Measurements from ENCODE around the gene BCR. TPM values are rescaled to one million over a fixed set of nuclear protein-coding genes. Genes with fewer than 3 reads are reported as not detected.

Gene BCR
- total and polyA plus RNA-seq, 12 donors, result 10.9 to 33.4 (median 25.8) TPM

GRCh38 chr22:23263651-23264555 is 83.6 kb downstream of the BCR start:
- H3K36me3 ChIP-seq, result peaks cover 0 to 76% (median 19%) of the 10 kb centered on the region in 9 donors
- peak in 5 of 8 donors; percentile 7 to 36 (median 25) for ATAC-seq
- H3K27ac ChIP-seq, result peak overlapping the region in 3 of 10 donors; percentile 5 to 66 (median 11)
- TF ChIP-seq CTCF (IDR thresholded peaks at IDR 0.05), result no peak
- no peak overlapping the region for H3K4me3 ChIP-seq
- no peaks in the 10 kb centered on the region for H3K27me3 ChIP-seq
- H3K9me3 ChIP-seq, result no peaks in the 10 kb centered on the region
- intact Hi-C loops (cut with DNase I), result loop anchor here in 1 of 10 donors (5.0 kb wide), 1 partner anchor 42 kb away; no protein-coding TSS in a partner anchor
- H3K4me1 ChIP-seq, result peaks cover 0 to 9% (median 0%) of the 10 kb centered on the region in 9 donors
- 89 to 90% methylated on average over 20 of the region's 20 CpGs for WGBS, 2 donors
- DNase-seq, result no peak

- intact Hi-C loops (cut with DNase I), result loop anchor here in 1 of 10 donors (5.0 kb wide), 1 partner anchor 42 kb away; no protein-coding TSS in a partner anchor
- no peak for TF ChIP-seq CTCF (IDR thresholded peaks at IDR 0.05)
- Histone ChIP-seq H3K36me3 (peaks cover 0 to 84% (median 21%) of the 10 kb centered on the region in 9 donors), H3K27me3 (no peaks in the 10 kb centered on the region), H3K9me3 (no peaks in the 10 kb centered on the region), H3K4me1 (peaks cover 0 to 9% (median 0%) of the 10 kb centered on the region in 9 donors), H3K4me3 (no peak overlapping the region), H3K27ac (peak overlapping the region in 3 of 10 donors; percentile 5 to 66 (median 39))
- DNase-seq, result no peak
- 78 to 79% methylated on average over 19 of the region's 19 CpGs for WGBS, 2 donors
- ATAC-seq, result peak in 2 of 8 donors; percentile 19 to 30
These were observed 84.5 kb downstream of the BCR start for GRCh38 chr22:23264610-23265367.

DNA sequence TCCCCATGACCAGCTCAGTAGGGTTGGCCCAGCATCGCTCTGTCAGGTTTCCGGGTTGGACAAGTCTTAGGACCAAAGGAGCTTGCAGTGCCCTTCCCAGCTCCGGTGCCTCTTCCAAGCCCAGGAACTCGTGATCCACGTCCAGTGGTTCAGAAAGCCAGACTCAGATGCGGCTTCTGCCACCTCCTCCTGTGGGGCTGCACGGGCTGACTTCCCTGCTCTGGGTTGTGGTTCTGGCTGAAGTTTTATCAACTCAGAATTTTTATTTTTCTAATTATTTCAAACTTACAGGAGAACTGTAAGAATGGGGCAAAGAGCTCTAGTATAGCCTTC is 85.0 kb downstream of the BCR start:
- peaks cover 0 to 9% (median 0%) of the 10 kb centered on the region in 9 donors for H3K4me1 ChIP-seq
- H3K27ac ChIP-seq, result peak overlapping the region in 1 of 10 donors; percentile 39
- no peak for ATAC-seq
- peaks cover 0 to 87% (median 21%) of the 10 kb centered on the region in 9 donors for H3K36me3 ChIP-seq
- no peak for DNase-seq
- TF ChIP-seq CTCF (IDR thresholded peaks at IDR 0.05), result no peak
- intact Hi-C loops (cut with DNase I), result no loop called here
- no peaks in the 10 kb centered on the region for H3K9me3 ChIP-seq
- WGBS, 2 donors, result 93 to 94% methylated on average over 7 of the region's 7 CpGs
- H3K4me3 ChIP-seq, result no peak overlapping the region
- no peaks in the 10 kb centered on the region for H3K27me3 ChIP-seq

GRCh38 chr22:23266780-23267179 is 86.5 kb downstream of the BCR start:
- TF ChIP-seq CTCF (IDR thresholded peaks at IDR 0.05), result no peak
- no peak overlapping the region for H3K27ac ChIP-seq
- no peaks in the 10 kb centered on the region for H3K9me3 ChIP-seq
- ATAC-seq (no peak), DNase-seq (no peak)
- intact Hi-C loops (cut with DNase I), result no loop called here
- peaks cover 0 to 9% (median 0%) of the 10 kb centered on the region in 9 donors for H3K4me1 ChIP-seq
- no peak overlapping the region for H3K4me3 ChIP-seq
- no peaks in the 10 kb centered on the region for H3K27me3 ChIP-seq
- H3K36me3 ChIP-seq, result peaks cover 0 to 87% (median 16%) of the 10 kb centered on the region in 9 donors
- 94 to 99% methylated on average over 4 of the region's 4 CpGs for WGBS, 2 donors
